Activated gamma-delta T cell treated with anti-CD3 and anti-CD28 coated beads, Interleukin-2, amount 50 U/mL, for 16 hours (primary cell): ENCODE data around the gene MYO5A.
"Not testable (repeated sequence)": the region's sequence is repeated elsewhere in the genome, so short reads cannot be mapped to it uniquely, and the experiment has no call there.

ENCODE experiments used
- DNase-seq: peaks from one replicate; pipeline ENCODE4 v3.0.0-alpha.2; 2020; ENCODE audit warnings: low read depth

Gene MYO5A

DNA sequence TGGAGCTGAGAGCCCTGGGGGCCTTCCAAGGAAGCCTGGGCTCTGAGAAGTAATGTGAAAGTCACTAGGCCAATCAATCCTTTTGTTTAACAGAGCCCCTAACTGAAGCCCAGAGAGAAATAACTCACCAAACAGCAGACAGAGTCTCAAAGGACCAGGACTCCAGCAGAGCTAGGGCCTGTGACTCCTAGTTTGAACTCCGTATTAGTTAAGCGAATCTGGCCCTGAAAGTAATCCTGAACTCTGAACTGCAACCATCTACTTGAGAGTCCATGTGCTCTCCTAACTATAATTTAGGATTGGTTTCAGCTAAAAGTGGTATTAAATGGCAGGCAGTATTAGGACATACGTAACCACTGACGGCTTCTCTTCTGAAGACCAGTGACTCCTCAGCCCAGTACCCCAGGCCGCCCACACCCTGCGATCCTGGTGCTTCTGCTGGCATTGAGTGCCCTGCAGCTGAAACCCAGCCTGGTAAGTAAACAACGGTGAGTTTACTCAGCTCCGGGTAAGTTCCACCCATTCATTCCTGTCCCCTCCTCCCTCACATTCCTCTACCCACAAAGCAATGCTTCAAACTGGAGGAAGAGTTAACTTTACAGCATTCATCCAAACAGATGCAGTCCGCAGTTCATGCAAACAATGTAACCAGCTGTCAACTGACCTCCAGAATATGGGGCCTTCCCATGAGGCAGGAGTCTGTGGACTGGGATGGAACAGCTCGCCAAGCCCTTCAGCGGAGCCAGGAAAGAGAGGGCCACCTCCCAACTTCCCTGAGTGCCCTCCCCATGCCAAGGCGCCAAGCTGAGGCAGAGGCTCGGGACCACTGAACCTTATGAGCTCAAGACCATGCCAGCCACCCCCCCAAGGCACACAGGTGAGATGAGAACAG lies 240.4 kb downstream of the MYO5A start:
- no peak for DNase-seq

DNA sequence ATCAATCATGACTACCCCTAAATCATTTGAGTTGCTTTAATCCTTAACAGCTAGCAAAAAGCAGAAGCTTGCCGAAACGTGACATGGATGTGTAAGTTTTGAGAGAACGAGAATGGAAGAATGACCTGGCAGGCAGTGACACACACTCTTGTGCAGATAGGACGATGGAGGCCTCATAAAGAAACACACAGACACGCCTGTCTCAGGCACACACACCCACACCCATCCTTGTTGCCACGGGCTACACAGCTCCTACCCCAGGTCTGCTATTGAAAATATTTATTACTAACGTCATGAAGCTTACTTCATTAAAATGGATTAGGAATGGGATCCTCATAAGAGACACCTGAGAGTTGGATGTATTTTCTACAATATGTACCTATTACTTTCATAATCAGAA lies 241.6 kb downstream of the MYO5A start:
- no peak for DNase-seq

DNA sequence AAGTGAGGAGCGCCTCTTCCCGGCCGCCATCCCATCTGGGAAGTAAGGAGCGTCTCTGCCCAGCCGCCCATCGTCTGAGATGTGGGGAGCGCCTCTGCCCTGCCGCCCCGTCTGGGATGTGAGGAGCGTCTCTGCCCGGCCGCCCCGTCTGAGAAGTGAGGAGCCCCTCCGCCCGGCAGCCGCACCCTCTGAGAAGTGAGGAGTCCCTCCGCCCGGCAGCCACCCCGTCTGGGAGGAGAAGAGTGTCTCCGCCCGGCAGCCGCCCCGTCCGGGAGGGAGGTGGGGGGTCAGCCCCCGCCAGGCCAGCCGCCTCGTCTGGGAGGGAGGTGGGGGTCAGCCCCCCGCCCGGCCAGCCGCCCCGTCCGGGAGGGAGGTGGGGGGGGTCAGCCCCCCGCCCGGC lies 242.7 kb downstream of the MYO5A start:
- not testable (repeated sequence) for DNase-seq

DNA sequence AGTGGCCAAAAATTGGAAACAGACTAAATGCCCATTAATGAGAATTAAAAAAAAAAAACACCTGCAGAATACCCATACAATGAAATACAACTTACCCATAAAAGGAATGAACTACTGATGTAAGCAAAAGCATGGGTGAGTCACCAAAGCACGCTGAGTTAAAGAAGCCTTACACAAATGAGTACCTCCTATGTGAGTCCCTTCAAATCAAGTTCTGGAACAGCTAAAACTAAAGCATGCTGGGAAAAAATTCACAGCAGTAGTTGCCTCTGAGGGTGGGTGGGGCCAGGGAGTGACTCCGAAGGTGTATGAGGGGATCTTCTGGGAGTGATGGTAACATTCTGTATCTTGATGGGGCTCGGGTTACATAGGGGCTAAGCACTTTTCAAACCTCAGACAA lies 244.5 kb downstream of the MYO5A start:
- DNase-seq: no peak

DNA sequence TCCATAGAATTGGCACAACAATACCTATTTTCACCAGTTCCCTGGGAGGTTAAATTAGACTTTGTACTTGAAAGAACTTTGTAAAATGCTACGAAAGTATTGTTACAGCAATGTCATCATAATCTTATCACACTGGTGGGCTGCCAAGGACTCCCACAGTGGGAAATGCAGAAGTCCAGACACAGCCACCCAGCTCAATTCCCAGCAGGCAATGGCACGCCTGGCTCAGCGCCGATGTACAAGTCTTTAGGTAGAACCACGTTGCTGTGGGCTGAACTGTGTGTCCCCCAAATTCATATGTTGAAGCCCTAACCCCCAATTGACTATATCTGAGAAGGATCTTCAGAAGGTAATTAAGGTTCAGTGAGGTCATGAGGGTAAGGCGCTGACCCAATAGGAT lies 245.4 kb downstream of the MYO5A start:
- DNase-seq: no peak

DNA sequence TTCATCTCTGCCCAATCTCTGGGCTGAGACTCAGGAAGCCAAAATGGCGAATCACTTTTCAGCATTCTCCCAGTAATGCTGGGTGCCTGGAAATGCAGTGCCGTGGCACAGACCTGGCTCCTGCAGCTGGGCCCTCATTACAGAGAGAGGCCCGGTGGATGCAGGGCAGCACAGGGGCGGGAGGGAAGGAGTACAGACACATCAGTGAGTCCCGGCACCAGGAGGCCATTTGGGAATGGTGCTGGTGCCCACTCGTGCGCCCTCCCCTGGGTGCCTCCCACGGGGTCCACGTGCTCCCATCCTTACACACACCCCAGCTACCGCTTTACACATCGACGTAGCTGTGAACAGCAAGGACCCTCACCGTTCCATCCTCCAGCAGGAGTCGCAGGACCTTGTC lies 246.3 kb downstream of the MYO5A start:
- DNase-seq: no peak

DNA sequence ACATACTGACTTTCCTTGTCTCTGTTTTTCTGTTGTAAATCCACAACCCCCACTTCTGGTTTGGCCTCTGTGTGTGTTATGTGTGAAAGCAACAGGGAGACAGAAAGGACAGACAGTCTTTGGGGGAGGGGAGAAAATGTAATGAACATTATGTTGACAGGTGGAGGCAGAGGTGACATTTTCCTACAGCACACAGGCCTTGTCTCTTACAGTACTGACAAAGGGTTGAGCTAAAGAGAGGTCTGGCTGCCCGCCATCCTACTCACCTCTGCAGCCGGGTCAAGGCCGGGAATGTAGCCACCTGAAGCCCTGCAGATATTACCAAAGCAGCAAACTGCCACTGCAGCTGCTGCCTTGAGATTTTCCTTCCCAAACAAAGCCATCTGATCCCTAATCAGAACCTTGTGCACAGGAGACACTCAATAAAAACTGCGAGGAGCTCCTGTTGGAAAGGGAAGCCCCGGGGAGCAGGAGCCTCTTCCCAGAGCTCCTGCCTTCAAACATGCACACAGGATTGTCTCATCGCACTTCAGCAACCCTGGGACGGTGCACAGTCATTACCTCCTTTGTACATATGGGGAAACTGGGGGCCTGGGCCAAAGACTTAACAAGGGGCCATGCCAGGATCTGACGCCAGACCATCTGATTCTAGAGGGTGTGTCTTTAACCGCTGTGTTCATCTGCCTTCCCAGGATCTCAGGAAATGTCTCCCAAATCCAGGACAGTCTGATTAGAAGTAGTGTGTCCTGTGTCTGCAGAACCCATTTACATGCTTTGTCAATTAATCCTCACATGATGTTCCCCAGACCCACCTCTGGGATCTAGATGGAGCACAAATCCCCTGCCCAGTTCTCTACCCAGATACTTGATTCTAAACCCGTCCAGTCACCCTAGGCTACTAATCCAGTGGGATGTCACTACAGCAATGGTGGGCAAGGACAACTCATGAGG lies 247.3 kb downstream of the MYO5A start:
- no peak for DNase-seq

DNA sequence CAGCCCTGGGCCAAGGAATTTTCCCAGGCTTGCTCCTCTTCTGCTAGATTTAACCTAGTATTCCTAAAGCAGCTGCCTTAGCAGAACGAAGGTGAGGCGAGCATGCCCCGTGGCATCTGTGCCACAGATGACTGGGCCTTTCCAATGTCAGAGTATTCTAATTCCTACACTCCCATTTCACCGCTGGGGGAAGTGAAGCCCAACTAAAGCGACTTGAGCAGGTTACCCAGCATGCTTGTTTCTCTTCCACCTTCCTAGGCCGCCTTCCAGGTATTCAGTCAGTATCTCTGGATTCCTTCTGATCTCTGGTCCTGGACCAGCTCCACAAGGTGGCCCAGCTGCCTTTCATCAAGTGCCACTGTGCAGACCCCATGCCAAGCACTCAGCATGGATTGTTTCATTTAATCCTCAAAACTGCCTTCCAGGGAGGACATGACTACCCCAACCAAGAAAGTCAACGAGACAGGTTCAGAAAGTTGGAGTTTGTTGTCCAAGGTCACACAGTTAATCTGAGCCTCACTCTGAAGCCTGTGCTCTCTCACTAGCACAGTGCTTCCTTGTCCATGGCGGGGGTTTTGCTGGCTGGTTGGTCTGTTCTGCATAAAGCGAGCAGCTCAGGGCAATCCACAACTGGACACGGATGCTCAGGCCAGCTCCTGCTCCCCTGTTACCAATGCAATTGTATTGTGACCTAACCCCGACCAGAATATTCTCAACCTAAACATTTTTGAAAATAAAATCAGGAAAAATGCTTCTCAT lies 248.2 kb downstream of the MYO5A start:
- no peak for DNase-seq

DNA sequence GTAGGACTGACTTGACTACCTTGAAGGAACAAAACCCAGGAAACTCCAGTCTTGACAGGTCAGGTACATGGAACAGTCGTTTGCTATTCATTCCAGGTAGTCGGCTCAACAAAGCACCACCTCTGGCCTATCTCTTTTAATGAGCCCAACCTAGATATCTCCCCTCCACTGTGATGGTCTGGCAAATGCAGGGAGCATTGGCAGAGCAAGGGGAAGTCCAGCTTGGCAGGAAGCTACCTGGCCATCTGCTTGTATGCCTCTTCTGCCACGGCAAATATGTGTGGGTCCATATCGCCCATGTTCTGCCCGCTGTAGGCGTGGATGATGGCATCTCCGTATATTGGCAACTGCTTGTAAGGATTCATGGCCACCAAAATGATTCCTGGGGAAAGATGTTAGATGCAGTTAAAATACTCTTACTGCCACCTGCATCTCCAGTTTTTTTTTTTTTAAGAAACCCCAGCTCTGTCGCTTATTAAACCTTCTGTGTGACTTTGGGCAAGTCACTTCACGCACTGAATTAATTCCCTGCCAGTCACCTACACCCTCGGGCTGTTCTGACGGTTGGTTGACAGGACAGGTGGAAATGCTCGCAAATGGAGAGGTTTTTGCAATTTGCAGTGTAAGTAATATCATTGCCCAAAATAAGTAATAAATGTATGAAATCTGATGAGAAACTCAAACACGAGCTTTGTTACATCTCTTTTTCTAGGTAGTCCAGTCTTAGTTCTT lies 249.9 kb downstream of the MYO5A start:
- DNase-seq: no peak

DNA sequence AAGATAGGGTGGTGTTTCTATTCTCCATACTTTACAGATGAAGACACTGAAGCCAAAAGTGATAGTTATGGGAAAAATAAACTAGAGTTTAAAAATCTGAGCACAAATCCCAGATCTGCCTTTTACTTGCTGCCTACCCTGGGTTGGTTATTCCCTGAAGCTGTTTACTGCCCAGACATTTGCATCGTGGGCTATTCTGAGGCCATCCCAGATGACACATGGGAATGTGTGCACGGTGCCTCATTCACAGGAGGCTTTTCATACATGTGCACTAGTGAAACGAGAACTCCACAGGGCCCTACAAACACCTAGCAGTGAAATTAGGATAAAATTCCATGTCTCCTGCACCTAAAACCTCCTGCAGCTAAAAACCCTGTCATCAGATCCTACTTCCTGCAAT lies 250.5 kb downstream of the MYO5A start:
- DNase-seq: no peak

DNA sequence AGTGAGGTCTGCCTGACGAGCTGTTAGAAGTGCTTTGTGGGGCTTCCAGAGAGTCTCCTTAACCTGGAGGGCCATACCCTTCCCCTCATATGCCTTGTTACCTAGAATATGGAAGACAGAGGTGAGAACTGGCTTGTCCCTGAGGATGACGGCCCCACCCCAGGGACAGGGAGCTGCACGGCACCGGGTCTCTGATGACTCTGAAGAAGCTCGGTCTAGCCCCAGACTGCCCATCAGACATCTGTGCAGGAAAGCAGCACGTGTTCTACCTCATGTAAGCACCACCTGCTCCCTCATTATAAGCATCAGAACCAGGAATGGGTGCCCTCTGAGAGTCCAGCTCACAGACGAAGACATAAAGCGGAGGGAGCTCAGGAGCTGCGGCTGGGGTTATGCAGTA lies 251.1 kb downstream of the MYO5A start:
- DNase-seq: no peak

DNA sequence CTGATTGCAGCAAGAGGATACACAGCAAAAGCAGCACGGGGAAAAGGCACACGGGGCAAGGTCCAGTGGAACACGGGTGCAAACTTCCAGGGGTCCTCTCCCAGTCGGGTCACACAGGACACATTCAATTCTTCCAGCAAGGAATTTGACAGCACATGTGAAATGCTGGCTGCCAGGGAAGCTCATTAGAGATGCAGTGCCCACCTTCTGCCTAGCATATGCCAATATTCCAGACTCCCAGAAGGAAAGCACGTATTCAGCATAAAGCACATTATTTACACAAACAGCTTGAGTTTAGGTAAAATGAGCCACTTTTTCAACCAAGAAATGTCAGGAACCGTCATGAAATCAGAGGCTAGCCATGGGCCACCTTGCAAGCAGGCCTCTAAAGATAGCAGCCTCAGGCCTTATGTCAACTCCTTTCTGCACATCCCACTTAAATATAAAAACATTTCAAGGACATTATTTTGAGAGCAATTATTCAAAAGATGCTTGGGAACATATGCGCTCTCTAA lies 252.4 kb downstream of the MYO5A start:
- DNase-seq: no peak

DNA sequence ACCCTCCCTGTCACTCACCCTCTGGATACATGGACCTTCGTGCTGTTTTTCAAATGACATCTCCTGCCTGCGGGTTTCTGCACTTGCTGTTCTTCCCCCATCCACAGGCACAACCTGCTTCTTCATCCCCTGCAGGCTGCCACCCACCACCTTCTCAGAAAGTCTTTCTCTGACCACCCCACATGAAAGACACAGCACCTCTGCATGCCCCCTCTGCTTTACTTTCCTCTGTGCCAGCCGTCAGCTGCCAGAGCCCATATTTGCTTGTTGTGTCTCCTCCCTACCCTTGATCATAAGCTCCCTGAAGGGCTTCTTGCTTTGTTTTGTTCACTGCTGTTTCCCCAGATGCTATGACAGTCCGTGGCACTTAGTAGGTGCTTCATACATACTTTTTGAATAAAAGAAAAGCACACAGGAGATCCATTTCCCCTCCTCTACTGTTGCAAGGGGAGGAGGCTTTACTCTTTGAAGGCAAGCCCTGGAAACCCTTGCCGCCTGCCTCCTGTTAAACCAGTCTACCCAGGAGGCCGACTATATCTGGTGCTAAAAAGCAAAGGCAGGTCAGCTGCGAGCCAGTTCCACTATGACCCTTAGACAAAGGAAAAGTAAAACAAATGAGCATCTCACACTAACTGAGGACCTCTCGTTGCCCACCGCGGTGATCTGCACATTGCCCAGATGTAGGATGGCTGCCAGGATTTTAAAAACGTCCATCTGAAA lies 265.0 kb downstream of the MYO5A start:
- no peak for DNase-seq

DNA sequence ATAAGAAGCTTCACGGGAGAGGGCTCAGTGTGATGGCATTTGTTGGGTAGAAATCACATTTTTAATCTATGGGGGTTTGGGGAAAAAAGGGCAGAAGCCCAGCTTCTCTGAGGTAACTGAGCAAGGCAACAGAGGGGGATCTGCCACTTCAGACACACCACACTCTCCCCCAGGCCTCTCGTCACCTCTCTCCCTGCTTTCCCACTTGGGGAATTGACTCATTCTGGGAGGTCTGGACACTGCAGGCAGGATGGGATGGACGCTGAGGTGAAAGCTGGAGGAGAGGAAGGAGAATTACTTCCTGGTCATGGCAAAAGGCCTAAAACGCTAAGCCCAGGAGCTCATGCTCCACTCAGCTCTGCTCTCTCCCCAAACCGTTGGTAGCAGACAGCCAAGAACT lies 266.3 kb downstream of the MYO5A start:
- DNase-seq: no peak

DNA sequence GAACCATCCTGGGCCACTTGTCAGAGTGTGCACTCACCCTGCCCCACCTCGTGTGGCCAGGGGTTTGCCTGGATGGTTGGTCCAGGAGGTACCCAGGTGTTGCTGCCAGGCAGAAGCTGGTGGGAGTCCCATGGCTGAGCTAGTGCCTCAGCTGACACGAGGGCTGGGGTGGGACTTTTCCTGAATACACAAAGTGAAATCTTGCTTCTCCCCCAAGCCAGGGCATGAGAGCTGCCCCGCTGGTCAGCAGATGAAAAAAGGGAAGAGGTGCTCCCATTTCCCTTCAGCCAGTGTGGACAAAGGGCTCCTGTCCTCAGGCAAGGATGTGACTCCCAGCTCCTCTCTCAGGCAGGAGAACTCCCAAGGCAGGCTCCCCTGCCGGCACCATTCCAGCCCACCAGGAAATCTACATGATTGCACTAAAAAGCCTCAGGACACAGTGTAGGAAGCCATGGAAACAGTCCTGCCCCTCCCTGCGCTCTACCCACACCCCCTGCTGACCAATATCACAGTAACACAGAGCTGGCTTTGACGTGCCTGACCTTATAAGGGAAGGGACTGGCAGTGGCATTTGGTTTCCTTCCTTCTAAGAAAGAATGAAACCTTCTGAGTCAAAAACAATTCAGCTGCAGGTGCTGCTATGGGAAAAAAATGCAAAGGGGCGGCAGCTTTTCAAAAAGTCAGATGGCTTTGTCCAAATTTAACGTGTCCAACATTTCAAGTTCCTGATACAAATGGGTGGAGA lies 267.0 kb downstream of the MYO5A start:
- peak; percentile 19 for DNase-seq

DNA sequence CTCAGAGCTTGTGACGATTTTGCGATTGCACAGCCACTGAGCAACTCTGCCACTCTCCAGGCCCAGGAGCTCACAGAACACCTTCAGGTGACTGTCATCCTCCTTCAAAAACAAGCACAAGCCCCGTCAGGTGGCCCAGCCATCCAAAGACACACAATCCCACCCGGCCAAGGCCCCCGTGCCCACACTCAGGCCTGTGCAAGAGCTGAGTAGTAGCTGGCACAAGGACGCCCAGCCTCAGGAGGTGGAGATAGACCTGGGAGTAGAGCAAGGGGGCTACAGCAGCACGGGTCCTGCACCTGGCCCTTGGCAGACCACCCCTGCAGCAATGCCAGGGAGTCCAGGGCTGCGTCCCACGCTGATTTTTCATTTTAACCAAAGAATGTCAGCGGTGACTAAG lies 267.7 kb downstream of the MYO5A start:
- DNase-seq: no peak

DNA sequence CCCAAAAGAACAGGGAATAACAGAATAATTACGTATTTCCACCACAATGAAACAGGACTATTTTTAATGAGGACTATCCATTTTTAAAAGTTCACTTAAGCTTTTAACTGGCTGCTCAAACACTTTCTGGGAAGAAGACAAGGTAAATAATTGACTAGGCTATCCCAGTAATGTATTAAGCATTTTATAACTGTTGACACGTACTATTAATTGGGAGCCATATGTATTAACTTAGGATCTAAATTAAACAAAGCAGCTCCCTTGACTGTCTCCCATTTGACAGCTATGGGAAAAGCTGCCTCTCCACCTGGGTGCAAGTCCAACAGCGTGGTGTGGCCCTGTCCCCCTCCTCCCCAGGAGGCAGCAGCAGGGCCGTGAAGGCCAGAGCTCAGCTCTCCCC lies 269.2 kb downstream of the MYO5A start:
- DNase-seq: no peak

DNA sequence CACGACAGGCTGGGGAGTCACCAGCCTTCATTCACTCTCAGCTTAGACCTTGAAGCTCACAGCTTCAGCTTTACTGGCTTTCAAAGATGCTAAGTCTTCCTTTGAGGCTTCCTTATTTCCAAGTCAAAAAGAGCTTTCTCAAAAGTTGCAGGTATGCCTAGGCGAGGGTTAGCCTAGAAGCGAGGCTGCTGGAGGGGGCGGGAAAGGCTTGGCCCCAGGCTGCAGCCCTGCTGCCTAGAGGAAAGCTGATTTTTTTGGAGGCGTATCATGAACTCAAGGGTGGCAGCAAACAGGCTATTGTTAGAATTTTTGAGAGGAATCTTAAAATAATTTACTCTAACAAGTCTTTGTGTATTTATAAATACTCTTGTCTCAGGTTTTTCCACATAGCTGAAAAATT lies 270.2 kb downstream of the MYO5A start:
- DNase-seq: no peak

DNA sequence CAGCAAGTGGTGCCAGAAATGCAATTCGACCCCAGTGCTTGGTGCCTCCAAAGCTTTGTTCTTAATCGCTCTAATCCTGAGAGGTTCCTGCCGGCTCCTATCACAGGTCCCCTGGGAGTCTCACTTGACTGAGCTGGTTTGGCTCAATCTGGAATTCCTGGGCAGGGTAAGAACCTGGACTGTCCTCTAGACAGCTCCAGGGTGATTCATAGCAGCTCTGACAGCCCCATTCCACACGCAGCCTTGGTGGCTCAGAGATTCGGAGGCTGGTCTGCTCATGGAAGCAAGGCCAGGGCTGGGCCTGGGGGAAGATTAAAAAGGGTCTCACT lies 271.0 kb downstream of the MYO5A start:
- no peak for DNase-seq
